AG10803 (cell line): ENCODE data around the gene CFAP74.

Source experiments
- DNase-seq: peaks from one replicate; pipeline ENCODE4 v3.0.0; 2010; ENCODE audit warnings: low read depth
- H3K4me3 ChIP-seq: 2 replicates; pipeline ENCODE4 v1.5.1; 2011; ENCODE audit warnings: mild to moderate bottlenecking, low read length, control low read depth
- CTCF ChIP-seq: conservative IDR thresholded peaks from 2 replicates; pipeline ENCODE4 v1.5.1; 2011; ENCODE audit warnings: mild to moderate bottlenecking, low read length, control low read depth, inconsistent platforms

CFAP74 gene

GRCh38 chr1:1901641-1902294, 101.8 kb downstream of the CFAP74 start:
- TF ChIP-seq CTCF: no peak
- DNase-seq: no peak
- no peak overlapping the region for H3K4me3 ChIP-seq

- no peak for TF ChIP-seq CTCF
- H3K4me3 ChIP-seq: no peak overlapping the region
- DNase-seq: no peak
Observed at GRCh38 chr1:1900883-1901640, 102.5 kb downstream of the CFAP74 start.

GRCh38 chr1:1899967-1900327, 103.6 kb downstream of the CFAP74 start:
- no peak overlapping the region for H3K4me3 ChIP-seq
- TF ChIP-seq CTCF: no peak
- DNase-seq: no peak

GRCh38 chr1:1899266-1899966, 104.2 kb downstream of the CFAP74 start:
- TF ChIP-seq CTCF: no peak
- no peak overlapping the region for H3K4me3 ChIP-seq
- DNase-seq: no peak

- no peak for DNase-seq
- H3K4me3 ChIP-seq: no peak overlapping the region
- TF ChIP-seq CTCF: no peak
Observed at GRCh38 chr1:1898246-1898933, 105.2 kb downstream of the CFAP74 start.

GRCh38 chr1:1895456-1896336, 107.9 kb downstream of the CFAP74 start:
- no peak for DNase-seq
- H3K4me3 ChIP-seq: no peak overlapping the region
- TF ChIP-seq CTCF: no peak
